ENCODE results near the gene DENND1A. TPM values are rescaled to one million over a fixed set of nuclear protein-coding genes. Genes with fewer than 3 reads are reported as not detected.

Gene DENND1A
- total RNA-seq, 3 donors from 2014 or later: 18.4 to 21.3 (median 20.1) TPM

DNA sequence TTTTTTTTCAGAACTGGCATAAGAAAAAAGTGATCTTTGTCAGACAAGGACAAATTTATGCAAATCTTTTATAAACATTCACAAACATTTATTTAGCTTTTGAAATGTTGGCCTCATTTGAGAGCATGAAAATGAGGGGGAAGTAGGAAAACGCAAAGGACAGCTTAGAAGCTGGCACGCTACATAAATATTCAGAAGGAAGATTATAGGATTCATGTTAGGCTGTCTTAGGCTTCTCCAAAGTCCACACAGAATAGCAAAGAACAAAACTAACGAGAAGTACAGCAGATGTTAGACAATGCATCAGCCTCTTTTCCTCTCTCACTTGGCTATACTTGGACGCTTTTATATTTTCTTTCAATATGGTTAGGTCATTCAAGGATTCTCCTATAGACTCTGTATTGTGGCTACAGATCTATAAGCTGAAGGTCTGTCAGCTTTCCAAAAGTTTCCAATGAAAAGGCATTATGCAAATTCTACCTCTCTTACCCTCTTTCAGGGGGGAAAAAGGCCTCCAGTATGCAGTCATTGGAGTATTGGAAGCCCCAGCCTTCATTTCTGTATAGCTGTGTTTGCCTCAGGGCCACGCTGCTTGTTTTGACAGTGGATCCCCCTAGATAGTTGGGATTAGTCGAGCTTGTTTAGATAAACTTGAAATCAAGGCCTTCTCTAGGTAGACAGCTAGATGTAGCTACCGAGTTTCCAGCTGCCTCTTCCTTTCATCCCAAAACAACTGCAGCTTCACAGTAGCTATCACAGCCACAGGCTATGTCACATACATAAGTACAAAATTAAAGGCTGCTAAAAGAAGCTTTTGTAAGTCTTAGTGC is 153.0 kb downstream of the DENND1A start:
- Histone ChIP-seq H3K27me3 (no peaks in the 10 kb centered on the region), H3K36me3 (no peaks in the 10 kb centered on the region), H3K27ac (no peak overlapping the region), H3K4me3 (no peak overlapping the region), H3K9me3 (no peaks in the 10 kb centered on the region), H3K4me1 (no peaks in the 10 kb centered on the region)
- intact Hi-C loops (cut with DNase I; ENCODE audit: low total_unique reads): no loop called here
- TF ChIP-seq, protein P1, sequence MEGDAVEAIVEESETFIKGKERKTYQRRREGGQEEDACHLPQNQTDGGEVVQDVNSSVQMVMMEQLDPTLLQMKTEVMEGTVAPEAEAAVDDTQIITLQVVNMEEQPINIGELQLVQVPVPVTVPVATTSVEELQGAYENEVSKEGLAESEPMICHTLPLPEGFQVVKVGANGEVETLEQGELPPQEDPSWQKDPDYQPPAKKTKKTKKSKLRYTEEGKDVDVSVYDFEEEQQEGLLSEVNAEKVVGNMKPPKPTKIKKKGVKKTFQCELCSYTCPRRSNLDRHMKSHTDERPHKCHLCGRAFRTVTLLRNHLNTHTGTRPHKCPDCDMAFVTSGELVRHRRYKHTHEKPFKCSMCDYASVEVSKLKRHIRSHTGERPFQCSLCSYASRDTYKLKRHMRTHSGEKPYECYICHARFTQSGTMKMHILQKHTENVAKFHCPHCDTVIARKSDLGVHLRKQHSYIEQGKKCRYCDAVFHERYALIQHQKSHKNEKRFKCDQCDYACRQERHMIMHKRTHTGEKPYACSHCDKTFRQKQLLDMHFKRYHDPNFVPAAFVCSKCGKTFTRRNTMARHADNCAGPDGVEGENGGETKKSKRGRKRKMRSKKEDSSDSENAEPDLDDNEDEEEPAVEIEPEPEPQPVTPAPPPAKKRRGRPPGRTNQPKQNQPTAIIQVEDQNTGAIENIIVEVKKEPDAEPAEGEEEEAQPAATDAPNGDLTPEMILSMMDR (IDR thresholded peaks at IDR 0.05): no peak
- no peak for DNase-seq (ENCODE audit: low spot score in 2 of 2)

DNA sequence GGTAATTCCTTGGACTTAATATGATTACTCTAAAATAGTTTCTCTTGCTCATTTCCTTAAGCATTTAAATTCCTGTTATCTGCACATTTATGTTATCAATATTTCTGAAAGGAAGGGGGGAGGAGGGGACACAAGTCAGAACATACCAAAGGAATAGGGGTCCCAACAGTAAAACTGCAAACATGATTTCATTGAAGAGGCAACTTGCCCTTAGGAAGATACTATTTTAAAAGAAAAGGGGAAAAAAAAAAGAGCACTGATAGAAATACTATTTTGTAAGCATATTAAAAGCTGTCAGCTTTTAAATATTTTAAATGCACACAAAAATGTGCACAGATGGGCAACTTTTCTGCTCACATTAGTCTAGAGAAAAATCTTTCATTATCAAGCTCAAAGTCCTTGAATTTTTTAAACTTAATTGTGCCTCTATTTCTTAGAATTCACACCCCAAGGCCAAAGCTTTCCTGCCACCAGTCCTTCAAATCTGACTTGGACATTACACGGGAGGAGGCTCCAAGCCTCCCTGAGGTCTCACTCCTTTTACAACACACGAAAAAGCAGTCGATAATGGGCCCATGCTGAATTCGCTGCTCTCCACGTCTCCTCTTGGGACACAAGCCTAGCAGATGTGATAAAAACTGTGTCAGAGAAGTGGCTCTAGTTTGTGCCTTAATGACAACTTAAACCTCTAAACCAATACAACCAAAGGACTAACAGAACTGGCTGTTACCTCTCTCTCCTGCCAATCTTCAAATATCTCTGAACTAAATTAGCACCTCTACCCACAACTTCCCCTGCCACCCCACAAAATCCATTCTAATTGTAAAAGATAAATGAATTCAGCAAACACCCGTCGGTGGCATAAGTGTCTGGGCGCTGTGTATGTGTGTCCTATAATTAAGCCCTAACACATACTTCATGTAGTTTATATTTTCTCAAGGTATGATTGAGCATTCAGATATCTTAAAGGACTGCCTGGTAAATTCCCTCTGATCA is 154.3 kb downstream of the DENND1A start:
- no peaks in the 10 kb centered on the region for H3K27me3 ChIP-seq
- no peaks in the 10 kb centered on the region for H3K9me3 ChIP-seq
- intact Hi-C loops (cut with DNase I; ENCODE audit: low total_unique reads): no loop called here
- no peak overlapping the region for H3K4me3 ChIP-seq
- no peak overlapping the region for H3K27ac ChIP-seq
- no peak for DNase-seq (ENCODE audit: low spot score in 2 of 2)
- no peaks in the 10 kb centered on the region for H3K36me3 ChIP-seq
- H3K4me1 ChIP-seq: no peaks in the 10 kb centered on the region
- TF ChIP-seq, protein P1 (IDR thresholded peaks at IDR 0.05): no peak
- TF ChIP-seq POLR2A (IDR thresholded peaks at IDR 0.05) (no peak), POLR2AphosphoS5 (IDR thresholded peaks at IDR 0.05) (no peak)

DNA sequence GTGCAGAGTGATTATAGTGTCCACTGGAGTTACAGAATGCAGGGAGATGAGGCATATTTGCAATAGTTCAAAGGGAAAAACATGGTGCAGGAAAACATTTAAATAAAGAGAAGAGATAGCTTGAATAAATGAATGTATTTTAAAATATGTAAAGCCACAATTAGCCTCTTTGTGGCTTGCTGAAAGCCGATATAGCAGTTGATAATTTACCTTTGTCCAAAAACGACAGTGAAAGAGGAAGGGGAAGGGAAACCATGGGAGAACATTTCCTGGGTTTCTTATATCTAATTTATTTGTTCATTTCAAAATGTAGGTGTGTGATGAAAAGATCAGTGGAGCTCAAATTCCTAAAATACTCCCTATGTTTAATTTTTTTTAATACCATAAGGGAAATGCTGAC is 156.1 kb downstream of the DENND1A start:
- Histone ChIP-seq H3K27ac (no peak overlapping the region), H3K36me3 (no peaks in the 10 kb centered on the region), H3K4me1 (no peaks in the 10 kb centered on the region), H3K9me3 (no peaks in the 10 kb centered on the region), H3K27me3 (no peaks in the 10 kb centered on the region), H3K4me3 (no peak overlapping the region)
- TF ChIP-seq POLR2A (IDR thresholded peaks at IDR 0.05) (no peak), POLR2AphosphoS5 (IDR thresholded peaks at IDR 0.05) (no peak)
- TF ChIP-seq, protein P1 (IDR thresholded peaks at IDR 0.05): no peak
- no peak for DNase-seq (ENCODE audit: low spot score in 2 of 2)
- intact Hi-C loops (cut with DNase I; ENCODE audit: low total_unique reads): no loop called here

DNA sequence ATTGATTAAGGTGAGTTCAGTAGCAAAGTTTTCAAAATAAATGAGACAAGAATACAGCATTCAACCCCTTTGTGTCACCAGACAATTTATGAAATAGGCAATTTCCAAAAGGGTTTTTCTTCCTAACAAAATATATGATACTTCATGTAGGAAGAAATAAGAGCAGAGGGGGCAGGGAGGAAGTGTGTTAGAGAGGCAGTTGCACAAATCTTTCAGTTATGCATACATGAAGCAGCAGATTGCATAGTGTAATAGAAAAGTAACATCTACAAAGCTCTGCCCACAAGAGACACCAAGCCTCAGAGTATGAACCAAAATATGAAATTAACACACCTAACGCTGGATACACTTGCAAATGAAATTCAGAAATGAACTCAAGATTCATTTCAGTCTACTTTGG is 157.0 kb downstream of the DENND1A start:
- H3K36me3 ChIP-seq: no peaks in the 10 kb centered on the region
- intact Hi-C loops (cut with DNase I; ENCODE audit: low total_unique reads): no loop called here
- no peaks in the 10 kb centered on the region for H3K4me1 ChIP-seq
- no peak for DNase-seq (ENCODE audit: low spot score in 2 of 2)
- H3K9me3 ChIP-seq: no peaks in the 10 kb centered on the region
- TF ChIP-seq POLR2A (IDR thresholded peaks at IDR 0.05): no peak
- TF ChIP-seq, protein P1 (IDR thresholded peaks at IDR 0.05): no peak
- TF ChIP-seq POLR2AphosphoS5 (IDR thresholded peaks at IDR 0.05): no peak
- no peak overlapping the region for H3K4me3 ChIP-seq
- no peaks in the 10 kb centered on the region for H3K27me3 ChIP-seq
- H3K27ac ChIP-seq: no peak overlapping the region

DNA sequence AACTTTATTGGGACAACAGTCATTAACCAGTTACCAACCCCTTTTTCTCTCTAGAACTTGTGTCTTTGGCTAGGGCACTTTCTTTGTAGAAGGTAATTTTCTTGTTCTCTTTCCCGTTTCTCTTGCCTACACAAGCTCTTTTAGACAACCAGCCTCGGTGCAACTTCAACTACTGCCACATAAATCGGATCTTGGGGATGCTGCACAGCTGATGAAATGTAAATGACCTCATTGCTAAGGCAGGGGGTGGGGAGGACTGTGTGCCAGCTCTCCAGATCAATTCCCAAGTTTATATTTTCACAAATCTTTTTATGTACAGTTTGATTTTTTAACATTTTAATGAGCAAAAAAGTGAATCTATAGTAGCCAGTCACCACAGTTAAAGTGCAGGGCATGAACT is 157.6 kb downstream of the DENND1A start:
- no peak overlapping the region for H3K27ac ChIP-seq
- no peak for DNase-seq (ENCODE audit: low spot score in 2 of 2)
- H3K4me1 ChIP-seq: no peaks in the 10 kb centered on the region
- no peak overlapping the region for H3K4me3 ChIP-seq
- TF ChIP-seq, protein P1 (IDR thresholded peaks at IDR 0.05): no peak
- TF ChIP-seq POLR2AphosphoS5 (IDR thresholded peaks at IDR 0.05): no peak
- no peaks in the 10 kb centered on the region for H3K9me3 ChIP-seq
- intact Hi-C loops (cut with DNase I; ENCODE audit: low total_unique reads): no loop called here
- H3K27me3 ChIP-seq: no peaks in the 10 kb centered on the region
- no peaks in the 10 kb centered on the region for H3K36me3 ChIP-seq
